ENCODE data around the gene BCL7A.
A peak's percentile ranks its signal among the peaks of the same experiment; 100 is the strongest.
"Not testable (repeated sequence)": the region's sequence is repeated elsewhere in the genome, so short reads cannot be mapped to it uniquely, and the experiment has no call there.

BCL7A gene

DNA sequence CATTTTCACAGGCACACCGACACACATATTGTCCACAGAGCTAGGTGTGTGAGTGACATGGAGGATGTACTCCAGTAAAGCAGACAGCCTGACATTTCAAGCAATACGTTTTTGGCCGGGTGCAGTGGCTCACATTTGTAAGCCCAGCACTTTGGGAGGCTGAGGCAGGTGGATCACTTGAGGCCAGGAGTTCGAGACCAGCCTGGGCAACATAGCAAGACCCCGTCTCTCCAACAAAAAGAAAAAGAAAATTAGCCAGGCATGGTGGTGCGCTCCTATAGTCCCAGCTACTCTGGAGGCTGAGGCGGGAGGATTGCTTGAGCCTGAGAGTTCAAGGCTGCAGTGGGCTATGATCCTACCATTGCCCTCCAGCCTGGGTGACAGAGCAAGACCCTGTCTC is 34.7 kb downstream of the BCL7A start:
- not testable (repeated sequence) for DNase-seq (ENCODE audit: low read depth)

DNA sequence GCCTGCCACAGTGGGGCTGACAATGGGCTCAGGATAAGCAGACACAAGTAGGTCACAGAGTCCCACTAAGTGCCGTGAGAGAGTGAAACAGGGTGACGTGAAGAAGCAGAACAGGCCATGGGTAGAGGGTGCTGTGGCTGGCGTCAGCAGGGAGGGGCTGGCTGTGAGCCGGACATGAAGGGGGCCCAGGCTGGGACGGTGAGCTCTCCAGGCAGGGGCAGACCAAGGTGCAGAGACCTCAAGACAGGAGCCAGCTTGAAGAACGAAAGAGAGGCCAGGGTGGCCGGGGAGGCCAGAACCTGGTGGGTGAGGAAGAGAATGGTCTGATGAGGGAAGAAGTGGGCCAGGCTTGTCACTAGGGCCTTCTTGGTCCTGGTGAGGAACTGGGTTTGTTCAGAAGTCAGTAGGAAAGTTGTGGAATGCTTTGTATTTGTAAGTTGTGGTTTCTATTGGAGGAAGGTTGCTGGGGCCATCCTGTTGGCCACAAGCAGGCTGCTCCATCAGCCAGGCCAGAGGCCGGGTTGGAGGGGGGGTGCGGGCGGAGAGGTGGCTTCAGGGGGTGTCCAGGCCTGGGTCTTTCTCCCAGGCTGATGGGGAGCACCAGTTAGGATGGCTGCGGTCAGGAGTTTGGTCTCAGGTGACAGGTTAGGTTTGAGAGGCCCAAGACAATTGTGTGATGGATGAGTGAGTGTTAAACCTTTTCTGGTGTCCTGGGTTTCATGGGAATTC is 35.5 kb downstream of the BCL7A start:
- no peak for DNase-seq (ENCODE audit: low read depth)

DNA sequence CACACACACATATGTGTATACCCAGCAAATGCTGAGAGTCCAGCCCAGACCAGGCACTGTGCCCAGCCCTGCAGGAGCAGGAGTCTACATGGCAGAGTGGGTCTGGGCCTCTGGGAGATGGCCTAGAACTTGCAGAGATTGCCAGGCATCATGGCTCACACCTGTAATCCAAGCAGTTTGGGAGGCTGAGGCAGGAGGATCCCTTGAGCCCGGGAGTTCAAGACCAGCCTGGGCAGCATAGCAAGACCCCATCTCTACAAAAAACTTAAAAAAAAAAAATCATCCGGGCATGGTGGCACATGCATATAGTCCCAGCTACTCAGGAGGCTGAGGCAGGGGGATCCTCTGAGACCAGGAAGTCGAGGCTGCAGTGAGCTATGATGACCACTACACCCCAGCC is 36.1 kb downstream of the BCL7A start:
- no peak for DNase-seq (ENCODE audit: low read depth)

GRCh38 chr12:122058549-122059149 is 37.0 kb downstream of the BCL7A start:
- DNase-seq (ENCODE audit: low read depth), result no peak

DNA sequence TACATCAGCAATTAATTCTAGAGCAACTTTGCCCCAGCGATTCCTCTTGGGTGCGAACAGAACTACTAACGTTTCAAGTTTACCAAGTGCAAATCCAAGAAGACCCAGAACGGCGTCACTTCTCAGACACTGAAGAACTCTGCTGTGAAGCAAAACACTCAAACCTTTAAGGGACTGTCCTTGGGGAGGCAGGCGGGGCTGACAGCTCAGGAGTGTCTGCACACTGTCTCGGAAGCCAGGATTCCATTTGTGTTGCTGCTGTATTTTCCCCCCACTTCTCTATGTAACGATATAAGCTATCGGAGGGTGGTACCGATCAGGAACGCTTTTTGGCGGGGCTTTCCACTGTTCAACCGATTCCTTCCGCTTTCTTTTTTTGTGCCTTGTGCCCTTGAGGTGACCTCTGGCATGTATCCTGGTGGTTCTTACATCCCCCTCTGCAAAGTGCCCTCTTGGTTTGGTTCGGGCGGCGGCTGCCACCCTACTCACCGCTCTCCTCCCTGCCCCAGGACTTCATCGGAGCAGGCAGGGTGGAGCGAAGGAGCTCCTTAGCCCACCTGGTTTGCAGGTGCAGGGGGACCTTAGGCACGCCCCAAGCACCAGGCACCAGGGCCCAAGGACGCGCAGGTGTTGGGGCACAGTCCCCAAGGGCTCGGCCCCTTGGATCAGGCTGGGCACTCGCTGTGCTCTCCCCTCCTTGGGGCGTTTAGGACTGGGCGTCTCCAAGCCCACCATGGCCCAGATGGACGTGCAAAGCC is 37.7 kb downstream of the BCL7A start:
- no peak for DNase-seq (ENCODE audit: low read depth)

DNA sequence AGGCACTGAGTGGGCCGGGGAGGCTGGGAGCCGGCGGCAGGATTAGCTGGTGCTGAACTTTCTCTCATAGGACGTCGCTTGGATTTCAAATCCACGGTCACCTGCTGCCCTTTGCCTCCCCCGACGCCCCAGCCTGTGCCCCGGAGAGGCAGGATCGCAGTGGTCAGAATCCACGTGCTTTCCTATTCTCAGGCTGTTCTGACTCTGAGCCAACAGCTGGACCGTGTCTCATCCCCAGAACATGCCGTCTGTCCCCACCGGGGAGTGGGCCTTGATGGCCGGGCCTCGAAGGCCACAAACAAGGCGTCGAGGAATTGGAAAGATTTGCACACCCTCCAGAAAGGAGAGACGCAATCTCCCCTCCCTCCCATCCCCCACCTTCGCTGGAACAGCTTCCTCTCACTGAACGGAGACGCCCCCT is 38.4 kb downstream of the BCL7A start:
- DNase-seq (ENCODE audit: low read depth), result no peak

DNA sequence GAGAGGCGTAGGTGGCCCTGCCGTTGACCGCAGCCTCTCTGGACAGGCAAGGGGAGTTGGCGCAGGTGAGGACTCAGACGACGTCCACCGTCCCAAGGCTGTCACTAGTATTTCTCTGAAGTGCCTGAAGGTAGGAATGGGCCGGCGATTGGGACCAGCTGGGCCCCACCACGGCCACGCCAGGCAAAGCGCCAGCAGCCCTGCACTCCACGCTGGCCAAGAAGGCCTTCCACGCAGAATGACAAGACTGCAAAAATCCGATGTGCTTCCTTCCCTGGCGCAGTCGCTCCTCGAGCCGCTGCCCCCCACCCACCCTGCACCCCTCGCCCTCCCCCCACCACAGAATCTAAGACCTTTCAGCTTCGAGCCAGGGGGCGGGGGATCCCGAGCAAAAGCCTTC is 39.6 kb downstream of the BCL7A start:
- no peak for DNase-seq (ENCODE audit: low read depth)

GRCh38 chr12:122062832-122063693 is 41.4 kb downstream of the BCL7A start:
- DNase-seq (ENCODE audit: low read depth), result peak; percentile 70

GRCh38 chr12:122063694-122064024 is 42.0 kb downstream of the BCL7A start:
- DNase-seq (ENCODE audit: low read depth), result no peak

GRCh38 chr12:122064025-122064777 is 42.5 kb downstream of the BCL7A start:
- peak; percentile 97 for DNase-seq (ENCODE audit: low read depth)

- peak; percentile 70 for DNase-seq (ENCODE audit: low read depth)
These were observed 43.3 kb downstream of the BCL7A start for GRCh38 chr12:122064780-122065588.

DNA sequence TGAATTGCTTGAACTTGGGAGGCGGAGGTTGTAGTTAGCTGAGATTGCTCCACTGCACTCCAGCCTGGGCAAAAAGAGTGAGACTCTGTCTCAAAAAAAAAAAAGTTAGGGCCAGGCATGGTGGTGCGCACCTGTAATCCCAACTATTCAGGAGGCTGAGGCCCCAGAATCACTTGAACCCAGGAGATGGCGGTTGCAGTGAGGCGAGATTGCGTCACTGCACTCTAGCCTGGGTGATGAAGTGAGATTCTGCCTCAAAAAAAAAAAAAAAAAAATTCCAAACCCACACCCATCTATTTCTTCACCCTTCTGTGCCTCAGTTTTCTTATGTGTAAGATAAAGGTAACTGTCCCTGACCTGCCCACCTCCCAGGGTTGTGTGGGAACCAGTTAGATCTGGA is 45.9 kb downstream of the BCL7A start:
- DNase-seq (ENCODE audit: low read depth), result no peak

GRCh38 chr12:122067966-122068365 is 46.3 kb downstream of the BCL7A start:
- DNase-seq (ENCODE audit: low read depth), result no peak

DNA sequence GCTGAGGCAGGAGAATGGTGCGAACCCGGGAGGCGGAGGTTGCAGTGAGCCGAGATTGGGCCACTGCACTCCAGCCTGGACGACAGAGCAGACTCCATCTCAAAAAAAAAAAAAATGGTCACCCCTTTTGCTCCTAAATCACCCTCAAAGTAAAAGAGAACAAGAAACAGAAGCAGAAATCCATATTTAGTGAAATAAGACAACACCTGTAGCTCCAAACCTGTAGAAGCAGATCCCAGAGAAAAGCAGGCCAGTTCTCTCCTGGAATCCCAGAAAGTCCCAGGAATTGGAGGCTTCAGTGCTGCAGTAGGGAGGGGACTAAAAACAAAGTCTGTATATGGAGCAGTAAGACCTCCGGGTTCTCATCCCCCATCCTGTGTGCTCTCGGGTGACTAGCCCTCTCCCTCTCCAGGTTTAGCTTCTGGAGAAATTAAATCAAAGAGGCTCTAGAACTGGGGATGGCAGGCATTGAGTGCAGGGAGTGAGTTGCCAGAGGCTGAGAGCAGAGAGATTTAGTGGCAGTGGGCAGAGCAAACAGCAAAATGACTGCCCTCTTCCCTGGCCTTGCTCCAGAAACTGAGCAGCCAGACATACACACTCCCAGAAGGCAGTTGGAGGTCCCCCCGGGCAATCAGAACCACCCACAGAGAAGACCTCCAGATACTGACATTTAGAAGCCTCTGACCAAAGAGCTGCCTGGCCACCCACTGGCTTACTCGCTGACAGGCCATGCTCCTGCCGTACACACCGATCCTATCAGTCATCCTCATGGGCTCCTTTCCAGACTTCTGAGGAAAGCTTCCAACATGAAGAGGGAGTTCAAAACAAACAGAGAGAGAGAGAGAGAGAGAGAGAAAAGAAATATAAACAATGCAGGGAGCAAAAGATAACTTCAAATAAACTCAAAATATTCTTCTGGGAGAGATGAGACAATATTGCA is 50.6 kb downstream of the BCL7A start:
- DNase-seq (ENCODE audit: low read depth), result no peak

GRCh38 chr12:122073815-122074214 is 52.1 kb downstream of the BCL7A start:
- DNase-seq (ENCODE audit: low read depth), result no peak

GRCh38 chr12:122076743-122077495 is 55.2 kb downstream of the BCL7A start:
- no peak for DNase-seq (ENCODE audit: low read depth)

DNA sequence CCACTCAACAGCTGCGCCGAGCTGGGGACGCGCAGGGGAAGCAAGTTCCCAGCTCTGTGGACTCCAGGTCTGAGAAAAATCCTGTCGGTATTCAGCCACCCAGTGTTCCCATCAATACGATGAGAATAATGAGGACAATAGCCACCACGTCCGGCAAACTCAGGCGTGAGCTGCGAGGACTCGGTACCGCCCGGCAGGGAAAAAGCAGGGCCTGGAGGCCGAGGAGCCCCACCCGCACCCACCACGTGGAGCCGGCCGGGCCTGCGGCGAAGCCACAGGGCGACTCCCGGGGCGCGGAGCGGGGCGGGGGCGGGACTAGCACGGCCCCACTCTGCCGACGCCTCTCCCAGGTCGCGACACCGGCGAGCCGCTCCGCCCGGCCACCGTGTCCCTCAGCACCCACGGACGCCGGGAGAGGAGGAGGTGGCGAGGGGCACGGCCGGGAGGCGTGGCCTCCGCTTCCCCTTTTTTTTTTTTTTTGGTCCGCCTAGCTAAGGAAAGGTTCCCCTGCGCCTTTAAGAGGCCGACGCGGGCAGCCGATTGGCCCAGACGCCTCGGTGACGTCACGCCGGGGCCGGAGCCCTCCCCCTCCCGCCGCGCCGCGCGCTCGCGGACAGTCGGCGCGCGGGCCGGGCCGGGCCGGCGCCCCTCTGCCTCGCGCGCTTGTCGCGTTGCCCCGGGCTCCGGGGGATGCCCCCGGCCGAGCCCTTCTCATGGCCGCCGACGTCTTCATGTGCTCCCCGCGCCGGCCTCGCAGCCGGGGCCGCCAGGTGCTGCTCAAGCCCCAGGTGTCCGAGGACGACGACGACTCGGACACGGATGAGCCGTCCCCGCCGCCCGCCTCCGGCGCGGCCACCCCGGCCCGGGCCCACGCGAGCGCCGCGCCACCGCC is 56.7 kb downstream of the BCL7A start, which contains the start of gene MLXIP:
Gene MLXIP (plus strand): TSS at position 616 of the 892 bp plus-strand sequence. CDS start 98 bp downstream, at position 714.
- peak; percentile 86 for DNase-seq (ENCODE audit: low read depth)

Measured in CMK (cell line).